Spinal cord (tissue), 10 donors: ENCODE measurements around the gene DDX54. TPM values are rescaled to one million over a fixed set of nuclear protein-coding genes. Genes with fewer than 3 reads are reported as not detected.

Experiments
- DNase-seq, 6 donors: peaks; one replicate each; pipeline versions ENCODE4 v3.0.0 to v3.0.0-alpha.2; 2013 to 2015; ENCODE audit warnings: low spot score in 6 of 6, low read depth in 4 of 6
- H3K27ac ChIP-seq: one replicate; pipeline ENCODE4 v1.5.1; 2013; ENCODE audit warnings: low read depth, low read length, control low read depth
- H3K27me3 ChIP-seq: one replicate; pipeline ENCODE4 v1.6.1; 2013; ENCODE audit warnings: low read length; ENCODE audit not compliant: control insufficient read depth, insufficient read depth
- H3K36me3 ChIP-seq: one replicate; pipeline ENCODE4 v1.6.1; 2013; ENCODE audit warnings: low read length; ENCODE audit not compliant: control insufficient read depth, insufficient read depth
- H3K4me1 ChIP-seq: one replicate; pipeline ENCODE4 v1.6.1; 2013; ENCODE audit warnings: low read length; ENCODE audit not compliant: control insufficient read depth, insufficient read depth
- H3K4me3 ChIP-seq: one replicate; pipeline ENCODE4 v1.5.1; 2013; ENCODE audit warnings: low read depth, low read length, control low read depth
- H3K9me3 ChIP-seq: one replicate; pipeline ENCODE4 v1.6.1; 2013; ENCODE audit warnings: low read length; ENCODE audit not compliant: control insufficient read depth, insufficient read depth
- WGBS: methylation state at CpG from one replicate; pipeline ENCODE4 v1.1.5; 2013; ENCODE audit warnings: missing lambda C conversion rate; ENCODE audit not compliant: insufficient coverage; 5-methylcytosine and 5-hydroxymethylcytosine counted together
- polyA plus RNA-seq, 2 donors: library from polyadenylated mRNA; unstranded; fragments of 120-200 nt; gene quantifications; one replicate each; pipeline ENCODE4 v1.2.1, GENCODE V29; 2013; ENCODE audit not compliant: insufficient read length in 2 of 2
- total RNA-seq, 2 donors: library from RNA; depleted of rRNA in 1 of 2; stranded (reverse); fragments of 120-200 nt in 1 of 2; fragments of >200 nt in 1 of 2; gene quantifications; one replicate each; pipeline versions ENCODE4 v1.2.3 to v1.2.4, GENCODE V29; 2013 to 2014
- donor health status: healthy.

The DDX54 gene
- total and polyA plus RNA-seq, 4 donors, result 14.0 to 67.1 (median 42.7) TPM

DNA sequence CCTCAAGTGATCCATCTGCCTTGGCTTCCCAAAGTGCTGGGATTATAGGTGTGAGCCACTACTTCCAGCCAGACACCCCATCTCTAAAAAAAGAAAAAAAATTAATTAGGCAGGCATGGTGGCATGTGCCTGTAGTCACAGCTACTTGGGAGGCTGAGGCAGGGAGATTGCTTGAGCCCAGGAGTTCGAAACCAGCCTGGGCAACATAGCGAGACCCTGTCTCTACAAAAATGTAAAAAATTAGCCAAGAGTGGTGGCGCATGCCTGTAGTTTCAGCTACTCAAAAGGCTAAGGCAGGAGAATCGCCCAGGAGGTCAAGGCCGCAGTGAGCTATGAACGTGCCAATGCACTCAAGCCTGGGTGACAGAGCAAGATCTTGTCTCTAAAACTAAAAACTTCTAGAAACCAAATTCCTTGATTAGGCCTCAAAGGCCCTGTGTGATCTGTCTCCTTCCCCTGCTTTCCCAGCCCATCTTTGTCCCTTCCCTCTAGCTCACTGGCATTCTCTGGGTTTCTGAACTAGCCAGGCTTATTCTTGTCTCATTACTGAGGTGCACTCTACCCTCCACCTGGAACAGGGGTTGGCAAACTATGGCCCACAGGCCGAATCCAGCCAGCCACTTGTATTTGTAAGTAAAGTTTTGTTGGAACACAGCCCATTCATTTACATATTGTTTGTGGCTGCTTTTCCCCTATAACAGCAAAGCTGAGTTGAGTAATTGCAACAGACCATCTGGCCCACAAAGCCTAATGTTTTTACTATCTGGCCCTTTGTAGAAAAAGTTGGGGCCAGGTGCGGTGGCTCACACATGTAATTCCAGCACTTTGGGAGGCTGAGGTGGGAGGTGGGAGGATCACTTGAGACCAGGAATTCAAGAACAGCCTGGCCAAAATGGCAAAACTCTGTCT is 18.8 kb upstream of the DDX54 start:
- 95% methylated on average over 6 of the region's 8 CpGs for WGBS
- H3K4me1 ChIP-seq, result peaks cover 9% of the 10 kb centered on the region
- H3K9me3 ChIP-seq, result no peaks in the 10 kb centered on the region
- peaks cover 9% of the 10 kb centered on the region for H3K36me3 ChIP-seq
- no peak overlapping the region for H3K4me3 ChIP-seq
- DNase-seq, result peak in 1 of 6 donors; percentile 19
- no peak overlapping the region for H3K27ac ChIP-seq
- H3K27me3 ChIP-seq, result no peaks in the 10 kb centered on the region

DNA sequence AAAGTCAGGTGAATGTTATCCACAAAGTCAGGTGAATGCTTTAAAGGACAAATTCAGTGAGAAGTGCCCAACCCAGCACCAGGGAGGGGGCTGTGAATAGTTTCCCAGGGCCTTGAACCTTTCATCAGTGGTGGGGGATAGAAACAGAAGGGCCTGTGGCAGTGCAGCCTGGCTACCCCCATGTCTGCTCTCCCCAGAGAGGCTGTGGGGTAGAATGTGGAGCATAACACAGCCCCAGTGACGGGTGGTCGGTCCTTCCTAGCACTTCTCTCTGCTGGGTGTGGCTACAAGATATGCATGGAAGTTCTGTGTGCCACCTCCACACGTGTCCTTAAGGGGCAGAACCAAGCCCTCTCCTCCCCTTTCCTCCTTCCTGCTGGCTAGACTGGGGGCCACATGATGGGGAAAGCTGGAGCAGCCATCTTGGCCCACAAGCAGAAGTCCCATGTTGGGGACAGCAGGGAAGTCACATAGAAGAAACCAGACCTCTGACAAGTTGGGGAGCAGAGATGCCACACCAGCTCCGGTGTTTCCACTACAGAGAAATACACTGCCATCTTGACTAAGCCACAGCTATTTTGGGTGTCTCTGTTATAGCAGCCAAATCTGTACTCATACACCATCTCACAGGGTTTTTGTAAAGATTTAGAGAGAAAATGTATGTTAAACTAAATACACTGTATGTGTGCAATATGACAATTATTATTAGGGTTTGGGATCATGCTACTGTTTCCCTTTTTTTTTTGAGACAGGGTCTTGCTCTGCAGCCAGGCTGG is 17.2 kb upstream of the DDX54 start:
- DNase-seq, result no peak
- 87% methylated on average over 4 of the region's 4 CpGs for WGBS
- Histone ChIP-seq H3K4me3 (no peak overlapping the region), H3K4me1 (peaks cover 9% of the 10 kb centered on the region), H3K9me3 (no peaks in the 10 kb centered on the region), H3K27me3 (no peaks in the 10 kb centered on the region), H3K27ac (no peak overlapping the region), H3K36me3 (peaks cover 9% of the 10 kb centered on the region)

DNA sequence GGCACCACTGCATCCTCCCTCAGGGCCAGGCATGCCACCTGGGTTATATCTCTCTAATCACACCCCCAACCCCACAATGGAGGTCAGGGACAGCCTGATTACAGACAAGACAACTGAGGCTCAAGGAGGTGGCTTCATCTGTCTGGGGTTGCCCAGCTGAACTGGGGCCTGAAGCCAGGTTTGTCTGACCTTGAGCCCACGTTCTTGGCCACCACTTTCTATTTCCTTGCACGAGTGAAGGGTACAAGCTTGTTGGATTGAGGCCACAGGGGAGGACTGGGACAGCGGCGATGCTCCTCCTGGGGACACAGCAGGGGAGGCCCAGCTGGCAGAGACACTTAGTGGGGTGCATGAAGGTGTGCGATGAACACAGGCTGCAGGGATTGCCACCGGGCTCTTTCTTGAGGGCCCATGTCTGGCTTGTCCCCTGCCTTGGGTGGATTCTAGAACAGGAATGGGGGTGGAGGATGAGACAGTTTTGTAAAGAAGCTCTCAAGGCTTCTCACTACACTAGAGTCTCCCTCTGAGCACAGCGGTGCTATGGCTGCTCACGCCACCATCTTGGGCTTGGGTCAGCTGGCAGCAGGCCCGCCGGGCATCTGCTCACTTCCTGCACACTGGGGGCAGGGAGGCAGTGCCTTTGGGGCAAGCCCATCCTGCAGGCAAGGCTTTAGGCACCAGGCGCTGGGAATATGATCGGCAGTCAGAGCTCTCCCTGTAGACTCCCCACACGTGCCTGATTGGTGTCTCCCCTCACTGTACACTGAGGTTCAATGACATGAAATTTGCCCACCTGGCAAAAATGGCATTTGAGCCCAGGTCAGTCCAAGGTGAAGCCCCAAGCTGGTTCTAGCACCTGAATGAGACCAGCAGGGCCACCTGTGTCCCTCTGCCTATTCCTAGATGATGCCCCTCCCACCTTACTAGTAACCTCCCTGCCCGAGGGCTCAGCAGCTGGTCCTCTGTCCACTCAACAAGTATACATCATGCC is 16.2 kb upstream of the DDX54 start:
- Histone ChIP-seq H3K36me3 (peaks cover 5% of the 10 kb centered on the region), H3K4me3 (no peak overlapping the region), H3K9me3 (no peaks in the 10 kb centered on the region), H3K27ac (no peak overlapping the region), H3K27me3 (no peaks in the 10 kb centered on the region), H3K4me1 (peaks cover 14% of the 10 kb centered on the region)
- 66% methylated on average over 11 of the region's 14 CpGs for WGBS
- no peak for DNase-seq

DNA sequence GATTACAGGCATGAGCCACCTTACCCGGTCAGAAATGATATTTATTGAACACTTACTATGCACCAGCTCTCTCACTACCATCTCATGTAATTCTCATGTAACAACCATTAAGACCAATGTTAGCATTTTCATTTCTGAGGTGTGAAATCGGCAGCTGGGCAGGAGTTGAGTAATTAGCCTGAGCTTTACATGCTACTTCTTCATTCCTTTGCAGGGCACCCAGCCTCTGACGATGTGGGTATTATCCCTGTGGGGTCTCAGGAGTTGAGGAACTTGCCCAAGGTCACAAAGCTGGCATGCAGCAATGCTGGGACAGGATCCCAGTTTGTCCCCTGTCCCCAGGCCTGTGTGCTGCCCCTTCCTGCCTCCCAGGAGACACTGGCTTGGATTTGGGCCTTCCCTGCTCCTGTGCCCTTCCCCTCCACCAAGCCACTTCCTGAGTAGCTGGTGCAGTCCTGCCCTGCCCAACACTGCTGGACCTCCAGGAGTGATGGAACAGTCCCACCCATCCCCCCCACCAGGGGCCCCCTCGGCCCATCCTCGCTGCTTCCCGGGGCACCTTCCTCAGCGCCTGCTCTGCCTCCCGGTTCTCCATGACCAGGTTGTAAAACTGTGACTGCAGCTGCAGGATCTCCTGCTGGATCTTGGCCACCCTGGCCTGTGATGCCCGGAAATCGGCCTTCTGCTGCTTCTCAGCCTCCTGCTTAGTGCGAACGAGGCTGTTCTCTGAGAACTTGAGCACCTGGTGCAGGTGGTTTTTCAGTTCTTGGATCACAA is 14.9 kb upstream of the DDX54 start:
- DNase-seq, result no peak
- Histone ChIP-seq H3K4me3 (no peak overlapping the region), H3K36me3 (peaks cover 5% of the 10 kb centered on the region), H3K9me3 (no peaks in the 10 kb centered on the region), H3K27me3 (no peaks in the 10 kb centered on the region), H3K27ac (no peak overlapping the region), H3K4me1 (peaks cover 14% of the 10 kb centered on the region)
- 80% methylated on average over 11 of the region's 12 CpGs for WGBS

- peaks cover 5% of the 10 kb centered on the region for H3K36me3 ChIP-seq
- 78% methylated on average over 1 of the region's 1 CpG for WGBS
- H3K4me1 ChIP-seq, result peaks cover 14% of the 10 kb centered on the region
- H3K4me3 ChIP-seq, result no peak overlapping the region
- no peak for DNase-seq
- no peaks in the 10 kb centered on the region for H3K9me3 ChIP-seq
- no peak overlapping the region for H3K27ac ChIP-seq
- no peaks in the 10 kb centered on the region for H3K27me3 ChIP-seq
These were observed 13.0 kb upstream of the DDX54 start for GRCh38 chr12:113198296-113198695.

DNA sequence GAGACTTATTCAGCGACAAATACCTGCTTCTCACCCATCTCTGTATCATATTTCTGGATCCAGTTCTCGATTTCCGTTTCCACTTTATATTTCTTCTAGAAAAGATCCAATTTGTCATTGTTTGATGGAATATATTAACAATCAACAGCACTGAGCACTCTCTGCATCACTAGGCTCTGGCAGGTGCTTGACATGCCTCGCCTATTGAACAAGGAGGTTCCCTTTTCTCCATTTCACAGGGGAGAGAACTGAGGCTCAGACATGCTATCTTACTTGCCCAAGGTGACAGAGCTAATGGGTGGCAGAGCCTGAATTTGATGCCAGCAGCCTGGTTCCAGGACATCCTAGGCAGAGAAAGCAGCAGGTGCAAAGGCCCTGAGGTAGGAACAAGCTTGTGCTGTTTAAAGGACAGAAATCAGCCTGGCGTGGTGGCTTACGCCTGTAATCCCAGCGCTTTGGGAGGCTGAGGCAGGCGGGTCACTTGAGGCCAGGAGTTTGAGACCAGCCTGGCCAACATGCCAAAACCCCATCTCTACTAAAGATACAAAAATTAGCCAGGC is 12.3 kb upstream of the DDX54 start:
- no peak for DNase-seq
- Histone ChIP-seq H3K36me3 (peaks cover 10% of the 10 kb centered on the region), H3K4me1 (peaks cover 19% of the 10 kb centered on the region), H3K27me3 (no peaks in the 10 kb centered on the region), H3K4me3 (no peak overlapping the region), H3K9me3 (no peaks in the 10 kb centered on the region), H3K27ac (no peak overlapping the region)
- 100% methylated on average over 4 of the region's 8 CpGs for WGBS

- Histone ChIP-seq H3K27me3 (no peaks in the 10 kb centered on the region), H3K4me3 (no peak overlapping the region), H3K36me3 (peaks cover 16% of the 10 kb centered on the region), H3K27ac (no peak overlapping the region), H3K4me1 (peaks cover 20% of the 10 kb centered on the region), H3K9me3 (no peaks in the 10 kb centered on the region)
- DNase-seq, result peak in 3 of 6 donors; percentile 31 to 83 (median 81)
- WGBS, result 22% methylated on average over 3 of the region's 4 CpGs
These were observed 11.7 kb upstream of the DDX54 start for GRCh38 chr12:113196990-113197389.

GRCh38 chr12:113196582-113196981 is 11.3 kb upstream of the DDX54 start:
- Histone ChIP-seq H3K4me3 (no peak overlapping the region), H3K36me3 (peaks cover 20% of the 10 kb centered on the region), H3K27ac (no peak overlapping the region), H3K4me1 (peaks cover 17% of the 10 kb centered on the region), H3K27me3 (no peaks in the 10 kb centered on the region), H3K9me3 (no peaks in the 10 kb centered on the region)
- no peak for DNase-seq
- 85% methylated on average over 4 of the region's 7 CpGs for WGBS
